HepG2 (cell line): ENCODE measurements around the gene B3GAT3. TPM values are rescaled to one million over a fixed set of nuclear protein-coding genes. Genes with fewer than 3 reads are reported as not detected.
A peak's percentile ranks its signal among the peaks of the same experiment; 100 is the strongest.

Experiments
- ARID5B ChIP-seq: IDR thresholded peaks from 2 replicates; pipeline ENCODE4 v1.4.0; 2020; ENCODE audit warnings: mild to moderate bottlenecking, missing genetic modification reagents
- BRCA1 ChIP-seq: sonication (generic); formaldehyde crosslinking; IDR thresholded peaks from 2 replicates; pipeline ENCODE4 v1.4.0; 2020; ENCODE audit warnings: missing genetic modification reagents
- DR1 ChIP-seq: sonication (generic); formaldehyde crosslinking; IDR thresholded peaks from 2 replicates; pipeline ENCODE4 v1.8.0; 2021; ENCODE audit warnings: mild to moderate bottlenecking, missing genetic modification reagents, inconsistent platforms
- FOXP4 ChIP-seq: sonication (generic); formaldehyde crosslinking; IDR thresholded peaks from 2 replicates; pipeline ENCODE4 v1.4.0; 2020; ENCODE audit warnings: missing genetic modification reagents
- HCFC1 ChIP-seq: fragments of 150-350 bp; IDR thresholded peaks from 2 replicates; pipeline ENCODE4 v1.6.1; 2014; ENCODE audit warnings: low read depth, low read length
- HDAC6 ChIP-seq: fragments of 200-600 bp; sonication (generic); IDR thresholded peaks from 2 replicates; pipeline ENCODE4 v1.7.0; 2017; ENCODE audit warnings: mild to moderate bottlenecking, antibody characterized with exemption, low read length, low read depth
- HNF4A ChIP-seq: sonication (generic); formaldehyde crosslinking; IDR thresholded peaks from 2 replicates; pipeline ENCODE4 v1.4.0; 2020; ENCODE audit warnings: missing genetic modification reagents
- HNRNPL ChIP-seq: fragments of 200-400 bp; formaldehyde crosslinking; IDR thresholded peaks from 2 replicates; pipeline ENCODE4 v1.6.1; 2017; ENCODE audit warnings: mild to moderate bottlenecking, low read depth, low read length
- NFE2L2 ChIP-seq: fragments of 150-350 bp; IDR thresholded peaks from 2 replicates; pipeline ENCODE4 v1.6.1; 2014; ENCODE audit warnings: low read length
- RBAK ChIP-seq: sonication (generic); formaldehyde crosslinking; IDR thresholded peaks from 2 replicates; pipeline ENCODE4 v1.5.1; 2020; ENCODE audit warnings: mild to moderate bottlenecking, missing genetic modification reagents
- SKI ChIP-seq: fragments of 450-650 bp; IDR thresholded peaks from one replicate; pipeline ENCODE4 v1.6.1; 2018; ENCODE audit warnings: mild to moderate bottlenecking; ENCODE audit not compliant: partially characterized antibody
- THAP9 ChIP-seq: sonication (generic); formaldehyde crosslinking; IDR thresholded peaks from 2 replicates; pipeline ENCODE4; 2020; ENCODE audit warnings: missing genetic modification reagents, mild to moderate bottlenecking, borderline replicate concordance
- ZMAT3 ChIP-seq: sonication (generic); formaldehyde crosslinking; conservative IDR thresholded peaks from 2 replicates; pipeline ENCODE4 v1.7.0; 2021; ENCODE audit warnings: missing genetic modification reagents
- ZUFSP ChIP-seq: sonication (generic); formaldehyde crosslinking; IDR thresholded peaks from 2 replicates; pipeline ENCODE4 v1.9.0; 2021; ENCODE audit warnings: missing genetic modification reagents, mild to moderate bottlenecking, borderline replicate concordance
- polyA plus RNA-seq, 8 experiments: library from polyadenylated mRNA; depleted of rRNA in 3 of 8; stranded (reverse) in 7 of 8; unstranded in 1 of 8; fragments of >200 nt; fragmentation: Illumina TruSeq in 4 of 8; extraction: Trizol in 4 of 8; gene quantifications; 2 replicates each; pipeline versions ENCODE4 v1.2.1 to v1.2.3, GENCODE V29; 2011 to 2016; ENCODE audit warnings: low read depth in 4 of 8, missing spikeins in 1 of 8, mixed read lengths in 1 of 8; ENCODE audit not compliant: insufficient read depth in 1 of 8
- total RNA-seq, 5 experiments: library from RNA; depleted of rRNA; stranded (reverse); fragments of >200 nt; fragmentation: Illumina TruSeq; extraction: Trizol; gene quantifications; 2 replicates each; pipeline ENCODE4 v1.2.3, GENCODE V29; 2016; ENCODE audit warnings: low read depth in 1 of 5

Gene B3GAT3
- total and polyA plus RNA-seq, 2 of the 13 experiments (the other 11 are each of a cell fraction or from before 2014, with no cell fraction given): 21.3 to 26.1 TPM

GRCh38 chr11:62573592-62574362, 48.0 kb downstream of the B3GAT3 start, which contains the start of gene EEF1G (continued):
- TF ChIP-seq ZUFSP (CRISPR knock-in tag) (no peak), HNF4A (CRISPR knock-in tag) (no peak), RBAK (CRISPR knock-in tag) (no peak), HNRNPL (0 out of 2 replicates have a peak, but pooled peaks have one; percentile 53), DR1 (CRISPR knock-in tag) (peak; percentile 69), THAP9 (peak; percentile 82), NFE2L2 (no peak), SKI (no peak), HDAC6 (no peak), BRCA1 (0 out of 2 replicates have a peak, but pooled peaks have one; percentile 25), HCFC1 (no peak), FOXP4 (CRISPR knock-in tag) (0 out of 2 replicates have a peak, but pooled peaks have one; percentile 7), ARID5B (CRISPR knock-in tag) (no peak; the same call in none of the 2 replicates), ZMAT3 (0 out of 2 replicates have a peak, but pooled peaks have one; percentile 51)
